Stimulated activated CD4-positive, alpha-beta T cell treated with anti-CD3 and anti-CD28 coated beads, Interleukin-15, amount 100 ng/mL, for 1 hour (primary cell): ENCODE data around the gene SMC4.
"Not testable (repeated sequence)": the region's sequence is repeated elsewhere in the genome, so short reads cannot be mapped to it uniquely, and the experiment has no call there.

Experiments
- DNase-seq, 2 donors: peaks; one replicate each; pipeline ENCODE4 v3.0.0-alpha.2; 2020; ENCODE audit warnings: low read depth in 1 of 2, low spot score in 1 of 2

The SMC4 gene

DNA sequence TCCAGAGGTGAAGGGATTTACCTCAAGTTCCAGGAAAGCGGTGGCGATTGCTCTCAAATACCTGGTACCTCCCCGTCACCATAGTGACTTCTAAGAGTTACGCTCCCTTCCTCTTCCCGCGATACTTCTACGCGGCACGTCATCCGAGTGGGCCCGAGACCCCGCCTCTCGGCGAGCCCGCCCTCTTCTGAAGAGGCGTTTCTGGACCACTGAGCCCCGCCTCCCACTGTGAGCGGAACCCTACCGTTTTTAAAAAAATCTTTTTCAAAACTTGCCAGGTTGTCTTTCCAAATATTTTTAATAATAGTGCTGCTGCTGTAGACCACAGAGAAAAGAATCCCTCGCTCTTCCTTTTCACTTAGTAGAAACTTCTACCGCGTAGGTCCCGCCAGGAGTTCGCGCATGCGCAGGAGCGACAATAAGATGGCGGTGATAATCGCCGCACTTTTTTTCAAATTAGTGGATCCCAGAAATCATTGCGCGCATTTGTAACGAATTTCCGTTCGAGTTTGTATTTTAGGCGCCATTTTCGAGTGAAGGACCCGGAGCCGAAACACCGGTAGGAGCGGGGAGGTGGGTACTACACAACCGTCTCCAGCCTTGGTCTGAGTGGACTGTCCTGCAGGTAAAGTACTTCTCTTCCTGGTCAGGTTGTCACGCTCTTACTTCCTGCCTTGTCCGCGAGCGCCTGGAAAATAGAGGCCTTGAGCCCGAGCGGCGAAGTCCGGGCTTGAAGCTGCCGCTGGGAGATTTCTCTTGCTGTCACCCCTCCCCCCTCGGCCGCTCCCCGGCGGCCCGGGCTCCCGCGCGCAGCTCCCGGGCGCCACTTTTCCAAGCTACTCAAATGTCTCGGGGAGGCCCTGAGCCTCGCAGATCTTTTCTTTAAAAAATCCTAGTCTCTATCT is at the start of gene SMC4, which contains the start of gene IFT80:
SMC4 (plus strand) TSS at position 526 of the 905 bp plus-strand sequence. CDS start 1,177 bp downstream, outside the sequence.
IFT80 (minus strand) TSS at position 101 of the 905 bp plus-strand sequence. CDS start 14,625 bp downstream, outside the sequence.
- DNase-seq, result peak; percentile 87 to 92

DNA sequence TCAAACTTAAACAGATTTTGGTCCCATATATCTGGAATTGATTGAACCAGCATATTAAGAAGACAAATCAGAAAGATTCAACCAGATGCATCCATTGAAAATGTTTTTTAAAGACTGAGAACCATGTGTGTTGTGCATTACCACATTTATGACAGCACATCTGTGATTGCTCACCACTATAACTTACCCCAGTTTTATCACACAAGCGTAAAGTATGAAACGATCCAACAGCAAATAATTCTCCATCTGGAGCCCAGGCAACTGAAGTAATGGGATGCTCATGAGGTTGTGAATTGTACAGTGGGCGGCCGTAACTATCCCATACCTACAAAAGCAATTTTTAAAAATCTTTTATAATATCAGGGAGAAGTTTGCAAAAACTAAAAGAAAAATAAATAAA is 43.6 kb upstream of the SMC4 start:
- no peak for DNase-seq

DNA sequence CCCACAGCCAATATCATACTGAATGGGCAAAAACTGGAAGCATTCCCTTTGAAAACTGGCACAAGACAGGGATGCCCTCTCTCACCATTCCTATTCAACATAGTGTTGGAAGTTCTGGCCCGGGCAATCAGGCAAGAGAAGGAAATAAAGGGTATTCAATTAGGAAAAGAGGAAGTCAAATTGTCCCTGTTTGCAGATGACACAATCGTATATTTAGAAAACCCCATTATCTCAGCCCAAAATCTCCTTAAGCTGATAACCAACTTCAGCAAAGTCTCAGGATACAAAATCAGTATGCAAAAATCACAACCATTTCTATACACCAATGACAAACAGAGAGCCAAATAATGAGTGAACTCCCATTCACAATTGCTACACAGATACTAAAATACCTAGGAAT is 36.6 kb upstream of the SMC4 start:
- DNase-seq, result not testable (repeated sequence)

DNA sequence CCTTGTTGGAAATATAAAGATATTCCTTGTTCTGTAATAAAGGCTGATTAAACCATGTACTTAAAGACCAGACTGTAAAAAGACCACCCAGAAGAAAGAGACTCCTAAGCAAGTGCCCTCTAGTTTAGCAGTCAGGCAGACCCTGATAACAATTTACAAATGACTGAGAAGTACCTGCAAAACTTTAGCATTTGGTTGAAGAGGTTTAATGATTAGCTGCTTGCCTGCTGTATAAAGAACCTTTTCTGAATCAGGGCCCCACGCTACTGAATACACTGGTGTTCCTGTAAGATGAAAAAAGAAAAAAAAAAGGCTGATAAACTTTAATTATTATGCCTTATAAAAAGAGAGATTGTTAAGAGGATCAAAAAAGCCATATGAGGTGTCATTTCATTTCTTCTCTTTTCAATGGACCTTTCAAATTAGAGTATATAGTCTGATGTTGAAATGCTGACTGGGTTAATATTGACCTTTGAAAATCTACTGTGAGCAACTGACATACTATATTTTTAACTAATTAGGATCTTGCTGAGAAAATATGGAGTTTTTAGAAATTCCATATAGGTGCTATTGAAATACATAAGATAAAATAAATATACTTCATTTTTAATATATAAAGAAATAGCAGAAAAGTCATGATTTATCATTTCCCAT is 33.5 kb upstream of the SMC4 start:
- DNase-seq, result no peak

DNA sequence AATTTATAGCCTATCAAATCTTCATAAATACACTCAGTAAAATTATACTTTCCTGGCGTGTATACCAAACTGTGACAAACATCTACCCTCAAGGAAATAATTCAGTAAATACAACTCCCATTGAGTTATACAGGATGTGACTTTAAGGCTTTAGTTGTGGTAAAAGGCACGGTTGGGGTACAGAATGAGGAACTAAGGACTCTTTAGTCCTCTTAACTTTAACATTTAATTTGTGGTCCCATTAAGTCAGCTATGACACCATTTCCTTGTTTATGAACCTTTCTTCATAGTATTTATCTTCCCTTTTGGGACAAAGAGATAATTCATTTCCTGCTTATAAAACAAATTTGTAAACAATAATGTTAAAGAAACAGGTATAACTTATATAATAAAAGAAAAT is 30.6 kb upstream of the SMC4 start:
- no peak for DNase-seq

DNA sequence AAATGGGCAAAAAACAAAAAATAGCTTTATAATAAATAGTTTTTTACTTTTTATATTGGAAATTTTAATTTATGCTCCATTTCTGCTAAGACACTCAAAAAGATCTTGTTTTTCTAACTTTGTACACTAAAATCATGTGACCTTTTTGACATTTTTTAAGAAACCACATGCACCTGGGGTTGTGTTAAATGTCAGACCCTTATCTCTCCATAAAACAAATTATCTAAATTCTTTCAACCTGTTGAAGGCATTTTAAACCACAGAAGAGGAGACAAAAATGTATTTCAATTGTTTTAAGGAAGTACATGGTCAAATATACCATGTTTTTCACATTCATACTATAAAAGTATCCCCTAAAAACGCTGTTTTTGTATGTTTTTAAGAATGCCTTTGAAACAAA is 29.7 kb upstream of the SMC4 start:
- DNase-seq, result no peak

DNA sequence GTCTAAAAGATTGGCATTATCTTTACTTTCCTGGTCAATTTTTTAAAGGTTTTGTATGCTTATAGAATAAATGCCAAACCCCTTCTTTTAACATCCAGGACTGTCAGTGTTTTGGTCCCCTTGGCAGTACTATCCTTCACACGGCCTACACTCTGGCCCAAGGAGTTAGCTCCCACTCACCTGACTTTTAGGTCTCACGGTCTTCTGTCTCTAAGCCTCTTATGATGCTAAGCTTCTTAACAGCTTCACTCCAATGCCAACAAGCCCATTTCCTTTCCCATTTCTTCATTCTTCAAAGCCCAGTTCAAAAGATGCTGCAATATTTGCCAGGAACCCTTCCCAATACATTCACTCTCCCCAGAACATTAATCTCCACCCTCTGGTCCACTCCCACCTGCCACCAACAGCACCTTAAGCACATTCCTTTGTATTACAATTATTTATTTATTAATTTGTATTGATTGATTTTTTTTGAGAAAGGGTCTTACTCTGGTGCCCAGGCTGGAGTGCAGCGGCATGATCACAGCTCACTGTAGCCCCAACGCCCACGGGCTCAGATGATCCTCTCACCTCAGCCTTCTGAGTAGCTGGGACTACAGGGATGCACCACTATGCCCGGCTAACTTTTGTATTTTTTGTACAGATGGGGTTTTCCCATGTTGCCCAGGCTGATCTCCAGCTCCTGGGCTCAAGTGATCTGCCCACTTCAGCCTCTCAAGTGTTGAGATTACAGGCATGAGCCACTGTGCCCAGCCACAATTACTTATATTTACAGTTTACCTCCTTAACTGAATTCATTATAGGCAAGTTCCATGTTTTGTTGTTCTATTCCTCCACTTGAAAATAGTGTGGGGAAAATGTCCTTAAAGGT is 28.2 kb upstream of the SMC4 start:
- no peak for DNase-seq

DNA sequence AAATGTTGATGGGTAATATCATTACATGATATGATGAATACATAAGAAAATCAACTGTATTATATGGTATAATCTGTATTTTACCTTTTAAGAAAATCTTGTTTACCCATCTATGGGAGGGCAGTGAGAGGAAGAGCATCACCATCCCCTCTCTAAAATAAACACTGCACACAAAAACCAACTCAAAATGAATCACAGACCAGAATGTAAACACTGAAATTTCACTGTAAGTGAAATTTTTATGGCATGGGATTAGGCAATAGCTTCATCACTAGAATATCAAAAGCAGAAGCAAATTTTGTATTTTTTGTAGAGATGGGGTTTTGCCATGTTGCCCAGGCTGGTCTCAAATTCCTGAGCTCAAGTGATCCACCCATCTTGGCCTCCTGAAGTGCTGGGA is 26.7 kb upstream of the SMC4 start:
- DNase-seq, result no peak

DNA sequence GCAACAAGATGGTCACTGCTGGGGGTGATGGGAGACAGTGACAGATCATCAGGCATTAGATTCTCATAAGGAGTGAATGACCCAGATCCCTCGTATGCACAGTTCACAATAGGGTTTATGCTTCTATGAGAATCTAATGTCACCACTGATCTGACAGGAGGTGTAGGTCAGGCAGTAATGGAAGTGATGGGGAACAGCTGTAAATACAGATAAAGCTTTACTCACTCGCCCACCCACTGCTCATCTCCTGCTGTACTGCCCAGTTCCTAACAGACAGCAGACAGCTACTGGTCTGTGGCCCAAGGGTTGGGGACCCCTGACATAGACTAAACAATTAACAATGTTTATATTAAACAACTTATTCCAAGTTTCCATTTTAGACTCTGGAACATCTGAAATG is 25.8 kb upstream of the SMC4 start:
- DNase-seq, result no peak

DNA sequence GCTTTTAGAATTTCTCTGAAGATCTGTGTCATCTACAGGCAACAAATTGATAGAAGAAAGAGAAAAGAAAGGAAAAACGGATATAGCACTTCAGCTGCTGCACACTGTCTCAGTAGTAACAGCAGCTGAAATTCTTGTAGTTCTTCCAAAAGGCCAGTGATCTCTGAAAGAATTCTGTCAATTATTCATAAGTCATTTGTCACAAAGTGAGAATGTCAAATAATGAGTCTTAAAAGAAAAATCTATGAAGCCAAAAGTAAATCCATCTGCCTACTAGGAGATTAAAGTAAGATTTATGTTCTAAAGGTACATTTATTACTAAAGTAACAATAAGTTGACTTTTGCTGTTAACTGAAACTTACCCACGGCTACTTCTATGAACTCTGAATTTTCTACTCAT is 25.0 kb upstream of the SMC4 start:
- no peak for DNase-seq

DNA sequence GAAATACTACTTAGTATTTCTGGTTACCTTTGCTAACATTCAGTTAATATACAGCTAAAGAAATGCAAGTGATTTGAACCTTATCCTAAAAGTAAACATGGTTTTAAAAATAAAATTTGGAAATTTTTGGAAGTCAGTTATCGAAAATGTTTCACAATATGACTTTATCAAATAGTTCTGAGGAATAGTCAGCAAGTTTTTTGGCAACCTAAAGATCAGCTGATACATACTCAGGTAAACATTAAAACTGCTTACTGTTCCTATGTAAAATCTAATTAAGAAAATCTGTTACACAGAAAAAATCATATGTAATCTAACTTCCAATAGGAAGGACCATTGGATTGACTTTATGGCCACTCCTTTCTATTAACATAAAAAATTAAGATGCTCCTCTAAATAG is 24.5 kb upstream of the SMC4 start:
- no peak for DNase-seq

DNA sequence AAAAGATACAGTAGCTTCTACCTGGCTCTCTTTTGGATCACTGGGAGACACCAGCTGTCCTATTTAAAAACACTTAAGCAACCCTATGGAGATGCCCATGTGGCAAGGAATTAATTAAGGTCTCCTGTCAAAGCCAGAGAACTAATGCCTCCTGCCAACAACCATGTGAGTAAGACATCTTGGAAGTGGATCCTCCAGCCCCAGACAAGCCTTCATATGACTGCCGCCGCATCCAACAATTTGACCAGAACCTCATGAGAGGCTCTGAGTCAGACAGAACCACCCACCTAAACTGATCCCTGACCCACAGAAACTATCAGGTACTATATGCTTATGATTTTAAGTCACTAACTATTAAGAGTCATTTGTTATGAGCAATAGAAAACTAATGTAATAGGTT is 22.8 kb upstream of the SMC4 start:
- no peak for DNase-seq

DNA sequence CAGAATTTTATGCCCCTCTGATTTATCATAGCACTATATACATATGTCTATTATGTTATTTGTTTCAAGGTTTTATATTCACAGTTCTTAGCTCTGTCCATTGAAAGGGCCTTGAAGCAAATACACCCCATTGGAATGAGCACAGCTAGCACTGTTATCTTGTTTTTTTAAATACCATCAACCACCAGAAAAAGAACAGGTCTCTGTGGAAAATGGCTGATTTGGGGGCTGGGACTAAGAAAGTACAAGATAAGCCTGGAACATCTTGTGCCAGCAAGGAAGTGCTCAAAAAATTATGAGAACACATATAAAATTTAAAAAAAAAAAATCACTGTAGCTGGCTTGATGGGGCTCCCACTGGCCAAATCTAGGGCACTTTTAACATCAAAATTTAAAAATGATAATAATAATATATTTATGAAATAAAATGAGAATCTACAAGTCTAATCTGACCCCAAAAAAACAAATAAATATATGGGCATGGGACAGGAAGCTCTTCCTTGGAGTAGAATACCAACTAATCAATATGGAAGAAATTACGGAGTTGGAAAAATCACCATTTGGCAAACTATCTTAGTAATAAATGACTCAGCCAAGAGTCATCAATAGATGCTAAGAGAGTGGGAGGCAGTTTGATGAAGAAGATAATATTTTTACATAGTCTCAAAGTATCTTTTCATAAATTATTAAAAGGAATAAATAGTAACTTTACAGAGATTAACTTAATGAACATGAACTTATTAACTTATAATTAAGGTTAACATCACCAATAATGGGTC is 20.9 kb upstream of the SMC4 start:
- no peak for DNase-seq

DNA sequence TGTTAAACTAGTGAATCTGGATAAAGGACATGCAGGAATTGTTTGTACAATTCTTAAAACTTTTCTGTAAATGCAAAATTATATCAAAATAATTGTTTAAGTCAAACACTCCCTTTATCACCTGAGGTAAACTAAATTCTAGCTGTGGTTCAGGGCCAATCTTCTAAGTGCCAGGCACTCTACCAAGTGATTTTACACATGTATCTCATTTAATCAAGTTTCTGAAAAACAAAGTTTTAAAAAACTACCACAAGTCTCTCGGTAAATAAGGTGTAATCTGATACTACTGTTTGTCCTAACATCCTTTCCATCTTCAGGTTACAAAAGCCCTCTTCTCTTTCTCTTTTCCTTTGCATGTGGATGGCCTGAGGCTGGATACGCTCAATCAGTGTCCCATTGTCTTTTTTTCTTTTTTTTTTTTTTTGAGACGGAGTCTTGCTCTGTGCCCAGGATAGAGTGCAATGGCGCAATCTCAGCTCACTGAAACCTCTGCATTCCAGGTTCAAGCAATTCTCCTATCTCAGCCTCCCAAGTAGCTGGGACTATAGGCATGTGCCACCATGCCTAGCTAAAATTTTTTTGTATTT is 19.7 kb upstream of the SMC4 start:
- DNase-seq, result no peak

DNA sequence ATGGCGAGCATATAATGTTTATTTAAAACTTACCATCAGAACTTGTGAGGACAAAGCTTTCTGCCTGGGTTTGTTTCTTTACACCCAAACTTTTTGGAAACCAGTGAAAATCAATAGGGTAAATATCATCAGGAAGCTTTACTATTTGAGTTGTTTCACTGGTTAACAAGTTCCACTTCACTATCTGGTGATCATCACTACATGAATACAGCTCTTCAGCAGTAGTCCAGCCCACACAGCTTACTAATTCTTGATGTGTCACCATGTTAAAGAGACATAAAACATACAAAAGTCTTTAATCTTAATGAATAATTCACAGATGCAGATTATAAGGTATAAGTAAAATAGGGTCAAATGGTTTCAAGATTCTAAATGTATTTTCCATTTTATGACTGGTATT is 18.0 kb upstream of the SMC4 start:
- no peak for DNase-seq

DNA sequence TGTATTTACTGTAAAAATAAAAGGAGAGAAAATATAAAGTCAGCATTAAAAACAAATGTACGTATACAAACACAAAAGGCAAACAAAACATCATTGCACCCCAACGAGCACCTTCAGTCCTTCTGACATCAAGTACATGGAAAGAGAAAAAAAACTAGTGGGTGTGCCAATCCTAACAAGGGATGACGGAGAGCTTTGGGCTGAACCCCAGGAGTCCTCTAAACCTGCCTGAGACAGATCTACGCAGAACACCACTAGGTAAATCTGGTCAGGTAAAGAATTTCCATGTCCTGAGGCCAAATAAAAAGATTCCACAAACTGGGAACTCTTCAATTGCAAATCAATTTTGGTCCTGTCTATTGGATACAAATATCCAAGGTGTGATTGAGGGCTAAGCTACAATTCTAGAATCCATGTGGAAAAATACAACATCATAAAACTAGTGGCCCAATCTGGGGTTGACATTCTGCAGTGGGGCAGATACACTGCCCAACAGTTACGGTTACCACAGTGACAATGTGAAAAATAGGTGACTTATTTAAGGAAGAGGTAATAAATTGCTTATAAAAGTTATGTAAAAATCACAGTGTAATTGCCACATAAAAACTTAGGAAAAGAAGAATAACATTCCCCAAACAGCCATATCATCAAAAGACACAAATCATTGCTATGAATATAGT is 14.7 kb upstream of the SMC4 start:
- no peak for DNase-seq

DNA sequence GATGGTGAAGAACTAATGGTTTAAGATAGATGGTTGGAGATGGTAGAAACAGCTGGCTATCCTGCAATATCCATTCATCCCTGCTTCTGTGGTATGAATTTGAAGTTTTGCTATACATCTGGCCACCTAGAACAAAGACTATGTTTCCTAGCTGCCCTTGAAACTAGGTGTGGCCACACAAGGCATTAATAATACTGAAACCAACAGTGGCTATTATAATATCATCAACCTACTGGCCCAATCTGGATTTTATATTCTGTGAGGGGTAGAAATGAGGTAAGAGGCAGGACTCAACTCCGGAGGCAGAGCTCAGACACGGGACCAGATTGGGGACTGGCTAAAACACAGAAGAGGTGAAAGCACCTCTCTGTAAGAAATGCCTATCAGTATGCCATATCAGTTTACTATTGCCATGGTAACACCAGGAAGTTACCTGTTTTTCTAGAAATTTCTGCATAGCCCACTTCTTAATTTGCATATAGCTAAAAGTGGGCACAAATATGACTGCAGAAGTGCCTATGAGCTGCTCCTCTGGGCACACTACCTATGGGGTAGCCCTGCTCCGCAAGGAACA is 8.8 kb upstream of the SMC4 start:
- DNase-seq, result no peak

DNA sequence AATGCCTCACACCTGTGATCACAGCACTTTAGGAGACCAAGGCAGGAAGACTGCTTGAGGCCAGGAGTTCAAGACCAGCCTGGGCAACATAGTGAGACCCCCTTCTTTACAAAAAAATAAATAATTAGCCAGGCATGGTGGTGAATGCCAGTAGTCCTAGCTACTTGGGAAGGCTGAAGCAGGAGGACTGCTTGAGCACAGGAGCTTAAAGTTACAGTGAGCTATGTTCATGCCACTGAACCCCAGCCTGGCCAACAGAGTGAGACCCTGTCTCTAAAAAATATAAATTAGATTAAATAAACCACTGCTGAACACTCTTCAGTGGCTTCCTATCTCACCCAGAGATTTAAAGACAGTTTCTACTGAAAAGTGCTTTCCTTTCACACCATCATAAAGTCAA is 6.7 kb upstream of the SMC4 start:
- no peak for DNase-seq

DNA sequence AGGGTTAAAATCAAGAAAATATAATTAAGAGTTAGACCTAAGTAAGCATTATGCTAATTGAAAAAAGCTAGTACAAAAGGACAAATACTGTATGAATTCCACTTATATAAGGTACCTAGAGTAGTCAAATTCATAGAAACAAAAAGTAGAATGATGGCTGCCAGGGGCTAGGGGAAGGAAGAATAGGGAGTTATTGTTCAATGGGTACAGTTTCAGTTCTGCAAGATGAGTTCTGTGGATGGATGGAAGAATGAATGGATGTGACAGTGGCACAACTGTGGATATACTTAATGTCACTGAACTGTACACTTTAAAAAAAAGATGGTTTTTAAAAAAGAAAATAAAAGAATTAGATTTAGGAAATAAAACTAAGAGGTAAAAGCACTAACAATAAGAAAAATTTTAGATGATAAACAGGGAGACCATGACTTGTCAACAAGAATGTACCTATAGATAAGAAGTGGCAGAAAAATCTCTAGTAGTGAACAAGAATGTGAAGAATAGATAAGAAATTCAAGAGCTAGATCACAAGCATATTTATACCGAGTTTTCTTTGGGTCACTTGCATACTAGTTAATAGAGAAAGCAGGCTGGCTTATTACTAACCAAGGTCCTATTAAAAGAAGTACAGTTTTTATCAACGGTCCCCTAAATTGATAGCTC is 6.0 kb upstream of the SMC4 start:
- no peak for DNase-seq
